ENCODE data around the gene SEZ6L. TPM values are rescaled to one million over a fixed set of nuclear protein-coding genes. Genes with fewer than 3 reads are reported as not detected.

SEZ6L gene
- total RNA-seq, 1 donor from 2014 or later, result 0.05 TPM

- H3K4me3 Mint-ChIP-seq (ENCODE audit: unreplicated experiment), result no peak overlapping the region
- no peaks in the 10 kb centered on the region for H3K4me1 Mint-ChIP-seq (ENCODE audit: low read depth)
- no peak for DNase-seq (ENCODE audit: low spot score)
- H3K36me3 Mint-ChIP-seq (ENCODE audit: low read depth), result no peaks in the 10 kb centered on the region
- H3K9me3 Mint-ChIP-seq (ENCODE audit: low read depth), result no peaks in the 10 kb centered on the region
- TF ChIP-seq CTCF (IDR thresholded peaks at IDR 0.05), result no peak
- H3K27ac Mint-ChIP-seq (ENCODE audit: unreplicated experiment), result no peak overlapping the region
- H3K27me3 Mint-ChIP-seq (ENCODE audit: low read depth), result peaks cover 23% of the 10 kb centered on the region
These were observed 118.3 kb downstream of the SEZ6L start for GRCh38 chr22:26287382-26288225.

GRCh38 chr22:26289611-26290101 is 120.4 kb downstream of the SEZ6L start:
- Mint-ChIP-seq H3K27me3 (ENCODE audit: low read depth) (peaks cover 34% of the 10 kb centered on the region), H3K4me3 (ENCODE audit: unreplicated experiment) (no peak overlapping the region), H3K36me3 (ENCODE audit: low read depth) (no peaks in the 10 kb centered on the region), H3K4me1 (ENCODE audit: low read depth) (no peaks in the 10 kb centered on the region), H3K9me3 (ENCODE audit: low read depth) (no peaks in the 10 kb centered on the region), H3K27ac (ENCODE audit: unreplicated experiment) (no peak overlapping the region)
- no peak for DNase-seq (ENCODE audit: low spot score)
- no peak for TF ChIP-seq CTCF (IDR thresholded peaks at IDR 0.05)

- DNase-seq (ENCODE audit: low spot score), result no peak
- Mint-ChIP-seq H3K27ac (ENCODE audit: unreplicated experiment) (no peak overlapping the region), H3K4me1 (ENCODE audit: low read depth) (no peaks in the 10 kb centered on the region), H3K4me3 (ENCODE audit: unreplicated experiment) (no peak overlapping the region), H3K27me3 (ENCODE audit: low read depth) (peaks cover 33% of the 10 kb centered on the region), H3K9me3 (ENCODE audit: low read depth) (no peaks in the 10 kb centered on the region), H3K36me3 (ENCODE audit: low read depth) (no peaks in the 10 kb centered on the region)
- TF ChIP-seq CTCF (IDR thresholded peaks at IDR 0.05), result no peak
These were observed 122.8 kb downstream of the SEZ6L start for GRCh38 chr22:26291940-26292666.

GRCh38 chr22:26292667-26292995 is 123.4 kb downstream of the SEZ6L start:
- no peak for TF ChIP-seq CTCF (IDR thresholded peaks at IDR 0.05)
- no peak for DNase-seq (ENCODE audit: low spot score)

GRCh38 chr22:26295563-26296126 is 126.4 kb downstream of the SEZ6L start:
- Mint-ChIP-seq H3K36me3 (ENCODE audit: low read depth) (no peaks in the 10 kb centered on the region), H3K27ac (ENCODE audit: unreplicated experiment) (no peak overlapping the region), H3K4me3 (ENCODE audit: unreplicated experiment) (no peak overlapping the region), H3K9me3 (ENCODE audit: low read depth) (no peaks in the 10 kb centered on the region), H3K27me3 (ENCODE audit: low read depth) (peaks cover 41% of the 10 kb centered on the region), H3K4me1 (ENCODE audit: low read depth) (no peaks in the 10 kb centered on the region)
- no peak for DNase-seq (ENCODE audit: low spot score)
- TF ChIP-seq CTCF (IDR thresholded peaks at IDR 0.05), result no peak

More at GRCh38 chr22:26292667-26292995, 123.4 kb downstream of the SEZ6L start:
- H3K4me1 Mint-ChIP-seq (ENCODE audit: low read depth), result no peaks in the 10 kb centered on the region
- peaks cover 38% of the 10 kb centered on the region for H3K27me3 Mint-ChIP-seq (ENCODE audit: low read depth)
- H3K9me3 Mint-ChIP-seq (ENCODE audit: low read depth), result no peaks in the 10 kb centered on the region
- no peaks in the 10 kb centered on the region for H3K36me3 Mint-ChIP-seq (ENCODE audit: low read depth)
- no peak overlapping the region for H3K27ac Mint-ChIP-seq (ENCODE audit: unreplicated experiment)
- H3K4me3 Mint-ChIP-seq (ENCODE audit: unreplicated experiment), result no peak overlapping the region
